Chondrocyte (in vitro differentiated cells): Measurements from ENCODE around the gene OR9A2. TPM values are rescaled to one million over a fixed set of nuclear protein-coding genes. Genes with fewer than 3 reads are reported as not detected.

ENCODE experiments used
- DNase-seq: peaks from one replicate; pipeline ENCODE4 v3.0.0; 2021; ENCODE audit warnings: mixed read lengths, low spot score
- H3K27ac Mint-ChIP-seq: one replicate; pipeline ENCODE4 v1.8.0; 2021; ENCODE audit warnings: mild to moderate bottlenecking, moderate library complexity, mixed read lengths; ENCODE audit not compliant: unreplicated experiment
- H3K27me3 Mint-ChIP-seq: 2 replicates; pipeline ENCODE4 v1.8.0; 2021; ENCODE audit warnings: low read depth, mixed read lengths
- H3K36me3 Mint-ChIP-seq: 2 replicates; pipeline ENCODE4 v1.8.0; 2021; ENCODE audit warnings: low read depth, mixed read lengths
- H3K4me1 Mint-ChIP-seq: 2 replicates; pipeline ENCODE4 v1.8.0; 2021; ENCODE audit warnings: low read depth, mild to moderate bottlenecking, mixed read lengths
- H3K4me3 Mint-ChIP-seq: one replicate; pipeline ENCODE4 v1.8.0; 2021; ENCODE audit warnings: mild to moderate bottlenecking, moderate library complexity, mixed read lengths; ENCODE audit not compliant: unreplicated experiment
- H3K9me3 Mint-ChIP-seq: 2 replicates; pipeline ENCODE4 v1.8.0; 2021; ENCODE audit warnings: low read depth, mixed read lengths
- total RNA-seq: library from RNA; stranded (reverse); gene quantifications from 3 replicates; pipeline ENCODE4 v1.2.1, GENCODE V29; 2021
- TF ChIP-seq, protein P1 (sequence below): fragments of 200-600 bp; sonication (generic); IDR thresholded peaks from 2 replicates; pipeline ENCODE4 v1.5.0; 2021; ENCODE audit warnings: antibody characterized with exemption, mild to moderate bottlenecking, moderate library complexity

OR9A2 gene
- total RNA-seq, 1 donor from 2014 or later, result not detected

DNA sequence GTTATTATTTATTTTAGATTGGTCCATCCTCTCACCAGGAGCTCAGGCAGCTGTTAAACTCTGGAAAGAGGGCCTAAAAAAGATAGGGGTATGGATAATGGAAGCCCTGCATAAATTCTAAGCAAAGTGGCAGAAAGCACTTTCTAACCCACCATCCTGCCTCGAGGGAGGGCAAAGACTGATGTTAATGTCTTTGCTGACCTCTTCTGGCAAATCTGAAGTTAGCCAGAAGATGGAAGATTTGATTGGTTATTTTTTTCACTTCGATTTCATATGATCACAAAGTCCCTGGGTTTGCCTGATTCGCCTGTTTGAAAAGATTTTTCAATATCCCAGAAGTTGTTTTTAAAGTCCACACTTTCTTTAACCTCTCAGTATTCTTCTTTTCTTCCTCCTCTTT is 24.8 kb downstream of the OR9A2 start:
- DNase-seq, result no peak
- TF ChIP-seq, protein P1, sequence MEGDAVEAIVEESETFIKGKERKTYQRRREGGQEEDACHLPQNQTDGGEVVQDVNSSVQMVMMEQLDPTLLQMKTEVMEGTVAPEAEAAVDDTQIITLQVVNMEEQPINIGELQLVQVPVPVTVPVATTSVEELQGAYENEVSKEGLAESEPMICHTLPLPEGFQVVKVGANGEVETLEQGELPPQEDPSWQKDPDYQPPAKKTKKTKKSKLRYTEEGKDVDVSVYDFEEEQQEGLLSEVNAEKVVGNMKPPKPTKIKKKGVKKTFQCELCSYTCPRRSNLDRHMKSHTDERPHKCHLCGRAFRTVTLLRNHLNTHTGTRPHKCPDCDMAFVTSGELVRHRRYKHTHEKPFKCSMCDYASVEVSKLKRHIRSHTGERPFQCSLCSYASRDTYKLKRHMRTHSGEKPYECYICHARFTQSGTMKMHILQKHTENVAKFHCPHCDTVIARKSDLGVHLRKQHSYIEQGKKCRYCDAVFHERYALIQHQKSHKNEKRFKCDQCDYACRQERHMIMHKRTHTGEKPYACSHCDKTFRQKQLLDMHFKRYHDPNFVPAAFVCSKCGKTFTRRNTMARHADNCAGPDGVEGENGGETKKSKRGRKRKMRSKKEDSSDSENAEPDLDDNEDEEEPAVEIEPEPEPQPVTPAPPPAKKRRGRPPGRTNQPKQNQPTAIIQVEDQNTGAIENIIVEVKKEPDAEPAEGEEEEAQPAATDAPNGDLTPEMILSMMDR, result peak; percentile 49
- Mint-ChIP-seq H3K27ac (no peak overlapping the region), H3K4me3 (no peak overlapping the region), H3K36me3 (no peaks in the 10 kb centered on the region), H3K4me1 (peaks cover 6% of the 10 kb centered on the region), H3K9me3 (no peaks in the 10 kb centered on the region), H3K27me3 (peaks cover 22% of the 10 kb centered on the region)

DNA sequence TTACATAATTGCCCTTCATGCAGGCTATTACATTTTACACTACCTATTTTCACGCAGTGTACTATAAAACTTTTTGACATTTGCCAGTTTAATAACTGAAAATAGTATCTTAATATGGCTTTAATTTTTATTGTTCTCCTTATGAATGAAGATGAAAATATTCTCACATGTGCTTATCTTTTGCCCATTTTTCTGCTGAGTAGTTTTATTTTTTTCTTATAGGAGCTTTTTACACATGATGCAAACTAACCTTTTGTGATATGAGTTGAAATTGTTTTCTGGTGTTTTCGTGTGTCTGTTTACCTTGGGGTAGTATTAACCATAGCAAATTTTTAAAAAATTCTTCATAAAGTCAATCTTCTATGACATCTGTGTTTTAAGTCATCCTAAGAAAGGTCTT is 26.3 kb downstream of the OR9A2 start:
- peaks cover 17% of the 10 kb centered on the region for H3K27me3 Mint-ChIP-seq
- peaks cover 6% of the 10 kb centered on the region for H3K4me1 Mint-ChIP-seq
- H3K36me3 Mint-ChIP-seq, result no peaks in the 10 kb centered on the region
- no peak for DNase-seq
- TF ChIP-seq, protein P1, result no peak
- no peak overlapping the region for H3K27ac Mint-ChIP-seq
- no peak overlapping the region for H3K4me3 Mint-ChIP-seq
- no peaks in the 10 kb centered on the region for H3K9me3 Mint-ChIP-seq

DNA sequence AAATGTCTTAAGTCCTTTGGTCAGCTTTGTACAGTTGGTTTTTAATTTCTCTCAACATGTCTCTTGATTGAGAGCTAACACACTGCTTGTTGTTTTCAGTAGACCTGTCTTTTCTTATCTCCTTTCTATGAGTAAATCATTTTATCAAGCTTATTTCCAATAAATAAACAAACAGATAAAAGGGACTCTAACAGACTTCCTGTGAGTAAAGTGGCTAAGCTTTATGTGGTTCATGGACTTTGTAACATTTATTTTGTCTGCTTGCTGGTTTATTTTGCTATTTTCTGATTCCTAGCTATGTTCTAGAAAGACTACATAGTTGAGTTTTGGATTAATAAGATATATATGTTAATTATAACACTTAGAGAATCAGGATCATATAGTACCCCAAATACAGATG is 27.1 kb downstream of the OR9A2 start:
- no peak for DNase-seq
- H3K4me1 Mint-ChIP-seq, result peaks cover 6% of the 10 kb centered on the region
- peaks cover 12% of the 10 kb centered on the region for H3K27me3 Mint-ChIP-seq
- no peak overlapping the region for H3K27ac Mint-ChIP-seq
- TF ChIP-seq, protein P1, result no peak
- H3K4me3 Mint-ChIP-seq, result no peak overlapping the region
- no peaks in the 10 kb centered on the region for H3K9me3 Mint-ChIP-seq
- H3K36me3 Mint-ChIP-seq, result no peaks in the 10 kb centered on the region

DNA sequence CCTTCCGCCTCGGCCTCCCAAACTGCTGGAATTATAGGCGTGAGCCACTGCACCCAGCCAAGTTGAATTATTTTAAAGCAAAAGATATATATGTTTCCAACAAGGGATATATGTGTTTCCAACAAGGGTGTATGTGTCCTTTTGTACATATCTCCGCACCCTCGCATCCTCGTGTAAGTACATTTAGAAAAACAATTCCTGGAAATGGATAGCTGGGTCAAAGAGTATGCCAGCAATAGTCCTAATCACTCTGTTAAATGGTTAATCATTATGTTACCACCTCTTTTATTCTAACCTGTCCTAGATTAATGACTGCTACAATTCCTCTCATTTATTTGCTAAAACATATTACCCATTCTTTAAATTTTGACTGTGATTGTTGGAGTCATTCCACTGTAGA is 28.0 kb downstream of the OR9A2 start:
- DNase-seq, result no peak
- Mint-ChIP-seq H3K4me1 (peaks cover 6% of the 10 kb centered on the region), H3K36me3 (no peaks in the 10 kb centered on the region), H3K9me3 (no peaks in the 10 kb centered on the region), H3K27me3 (peaks cover 8% of the 10 kb centered on the region), H3K27ac (no peak overlapping the region), H3K4me3 (no peak overlapping the region)
- TF ChIP-seq, protein P1, result no peak

DNA sequence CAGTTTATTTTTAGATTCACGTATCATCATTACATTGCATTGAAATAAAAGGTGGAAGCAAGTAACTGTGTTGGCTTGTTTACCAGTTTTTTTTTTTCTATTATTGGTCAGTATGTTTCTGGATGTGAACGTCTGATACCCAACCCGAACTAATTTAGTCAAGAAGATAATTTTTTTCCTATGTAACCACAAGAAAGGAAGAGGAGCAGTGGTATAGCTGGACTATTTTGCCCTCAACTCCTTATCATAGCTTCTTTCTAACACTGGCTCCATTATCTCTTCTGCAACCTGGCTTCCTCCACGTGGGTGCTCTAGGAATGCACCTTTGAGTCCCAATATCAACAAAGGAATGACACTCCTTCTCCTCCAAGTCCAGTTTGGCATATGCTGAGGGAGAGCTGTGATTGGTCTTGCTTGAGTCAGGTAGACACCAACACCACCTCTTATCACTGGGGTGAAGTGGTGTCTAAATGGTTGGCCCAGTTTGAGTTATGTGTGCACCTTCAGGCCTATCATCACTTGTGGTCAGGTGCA is 29.4 kb downstream of the OR9A2 start:
- Mint-ChIP-seq H3K27me3 (peaks cover 10% of the 10 kb centered on the region), H3K4me3 (no peak overlapping the region), H3K36me3 (no peaks in the 10 kb centered on the region), H3K27ac (no peak overlapping the region), H3K4me1 (no peaks in the 10 kb centered on the region), H3K9me3 (peaks cover 4% of the 10 kb centered on the region)
- no peak for DNase-seq
- TF ChIP-seq, protein P1, result no peak
